ENCODE results near the gene F5. TPM values are rescaled to one million over a fixed set of nuclear protein-coding genes. Genes with fewer than 3 reads are reported as not detected.
A peak's percentile ranks its signal among the peaks of the same experiment; 100 is the strongest.

The F5 gene
- total RNA-seq, 1 donor, result not detected

- H4K20me1 ChIP-seq (ENCODE audit: insufficient read depth, low read length), result no peaks in the 10 kb centered on the region
- H3K4me1 ChIP-seq (ENCODE audit: insufficient read depth, low read length), result no peaks in the 10 kb centered on the region
- no peak overlapping the region for H3K27ac ChIP-seq (ENCODE audit: low read depth, low read length)
- H3K79me2 ChIP-seq (ENCODE audit: insufficient read depth, low read length), result no peaks in the 10 kb centered on the region
- no peak for TF ChIP-seq CTCF (IDR thresholded peaks at IDR 0.05; ENCODE audit: extremely low read depth, low read depth, low read length)
- H3K36me3 ChIP-seq (ENCODE audit: insufficient read depth, low read length), result no peaks in the 10 kb centered on the region
- H3K27me3 ChIP-seq (ENCODE audit: insufficient read depth, low read length), result peaks cover 9% of the 10 kb centered on the region
- DNase-seq (ENCODE audit: insufficient read length, low spot score, missing footprints), result no peak
- no peak overlapping the region for H3K4me3 ChIP-seq (ENCODE audit: insufficient read depth, low read length)
- no peak overlapping the region for H3K4me2 ChIP-seq (ENCODE audit: insufficient read depth, low read length)
- no peaks in the 10 kb centered on the region for H3K9me3 ChIP-seq (ENCODE audit: low read depth, low read length)
- no peak overlapping the region for H2AFZ ChIP-seq (ENCODE audit: low read length)
Measured at GRCh38 chr1:169557131-169557530, 29.1 kb downstream of the F5 start.

- H3K79me2 ChIP-seq (ENCODE audit: insufficient read depth, low read length), result no peaks in the 10 kb centered on the region
- H3K36me3 ChIP-seq (ENCODE audit: insufficient read depth, low read length), result no peaks in the 10 kb centered on the region
- H3K4me1 ChIP-seq (ENCODE audit: insufficient read depth, low read length), result peaks cover 5% of the 10 kb centered on the region
- no peak overlapping the region for H3K4me3 ChIP-seq (ENCODE audit: insufficient read depth, low read length)
- no peaks in the 10 kb centered on the region for H4K20me1 ChIP-seq (ENCODE audit: insufficient read depth, low read length)
- H3K4me2 ChIP-seq (ENCODE audit: insufficient read depth, low read length), result no peak overlapping the region
- peaks cover 11% of the 10 kb centered on the region for H3K27me3 ChIP-seq (ENCODE audit: insufficient read depth, low read length)
- no peaks in the 10 kb centered on the region for H3K9me3 ChIP-seq (ENCODE audit: low read depth, low read length)
- no peak overlapping the region for H3K27ac ChIP-seq (ENCODE audit: low read depth, low read length)
- peak; percentile 26 for DNase-seq (ENCODE audit: insufficient read length, low spot score, missing footprints)
- no peak overlapping the region for H2AFZ ChIP-seq (ENCODE audit: low read length)
- TF ChIP-seq CTCF (IDR thresholded peaks at IDR 0.05; ENCODE audit: extremely low read depth, low read depth, low read length), result peak; percentile 41
Measured at GRCh38 chr1:169550294-169550693, 36.0 kb downstream of the F5 start.

GRCh38 chr1:169548282-169548681 is 38.0 kb downstream of the F5 start:
- H3K4me2 ChIP-seq (ENCODE audit: insufficient read depth, low read length), result no peak overlapping the region
- H3K36me3 ChIP-seq (ENCODE audit: insufficient read depth, low read length), result no peaks in the 10 kb centered on the region
- no peaks in the 10 kb centered on the region for H3K9me3 ChIP-seq (ENCODE audit: low read depth, low read length)
- no peak overlapping the region for H3K4me3 ChIP-seq (ENCODE audit: insufficient read depth, low read length)
- no peak overlapping the region for H3K27ac ChIP-seq (ENCODE audit: low read depth, low read length)
- peaks cover 5% of the 10 kb centered on the region for H3K4me1 ChIP-seq (ENCODE audit: insufficient read depth, low read length)
- peaks cover 11% of the 10 kb centered on the region for H3K27me3 ChIP-seq (ENCODE audit: insufficient read depth, low read length)
- no peak for TF ChIP-seq CTCF (IDR thresholded peaks at IDR 0.05; ENCODE audit: extremely low read depth, low read depth, low read length)
- no peaks in the 10 kb centered on the region for H3K79me2 ChIP-seq (ENCODE audit: insufficient read depth, low read length)
- H4K20me1 ChIP-seq (ENCODE audit: insufficient read depth, low read length), result no peaks in the 10 kb centered on the region
- H2AFZ ChIP-seq (ENCODE audit: low read length), result no peak overlapping the region
- DNase-seq (ENCODE audit: insufficient read length, low spot score, missing footprints), result no peak

- Histone ChIP-seq H3K27ac (ENCODE audit: low read depth, low read length) (no peak overlapping the region), H3K4me1 (ENCODE audit: insufficient read depth, low read length) (peaks cover 5% of the 10 kb centered on the region), H4K20me1 (ENCODE audit: insufficient read depth, low read length) (no peaks in the 10 kb centered on the region), H2AFZ (ENCODE audit: low read length) (peak overlapping the region; percentile 26), H3K36me3 (ENCODE audit: insufficient read depth, low read length) (no peaks in the 10 kb centered on the region), H3K27me3 (ENCODE audit: insufficient read depth, low read length) (peaks cover 6% of the 10 kb centered on the region), H3K9me3 (ENCODE audit: low read depth, low read length) (no peaks in the 10 kb centered on the region), H3K79me2 (ENCODE audit: insufficient read depth, low read length) (no peaks in the 10 kb centered on the region), H3K4me2 (ENCODE audit: insufficient read depth, low read length) (peak overlapping the region; percentile 20), H3K4me3 (ENCODE audit: insufficient read depth, low read length) (no peak overlapping the region)
- peak; percentile 26 for DNase-seq (ENCODE audit: insufficient read length, low spot score, missing footprints)
- TF ChIP-seq CTCF (IDR thresholded peaks at IDR 0.05; ENCODE audit: extremely low read depth, low read depth, low read length), result peak; percentile 74
Measured at GRCh38 chr1:169546087-169546995, 39.9 kb downstream of the F5 start.

All from osteoblast (primary cell).